NCI-H345 treated with DMSO at 0.1 percent for 48 hours (cell line): ENCODE results near the gene ECD.

Source experiments
- DNase-seq: peaks from one replicate; lab custom pipeline; 2025; ENCODE audit not compliant: unreplicated experiment; lab: John Stamatoyannopoulos, UW

Gene ECD

DNA sequence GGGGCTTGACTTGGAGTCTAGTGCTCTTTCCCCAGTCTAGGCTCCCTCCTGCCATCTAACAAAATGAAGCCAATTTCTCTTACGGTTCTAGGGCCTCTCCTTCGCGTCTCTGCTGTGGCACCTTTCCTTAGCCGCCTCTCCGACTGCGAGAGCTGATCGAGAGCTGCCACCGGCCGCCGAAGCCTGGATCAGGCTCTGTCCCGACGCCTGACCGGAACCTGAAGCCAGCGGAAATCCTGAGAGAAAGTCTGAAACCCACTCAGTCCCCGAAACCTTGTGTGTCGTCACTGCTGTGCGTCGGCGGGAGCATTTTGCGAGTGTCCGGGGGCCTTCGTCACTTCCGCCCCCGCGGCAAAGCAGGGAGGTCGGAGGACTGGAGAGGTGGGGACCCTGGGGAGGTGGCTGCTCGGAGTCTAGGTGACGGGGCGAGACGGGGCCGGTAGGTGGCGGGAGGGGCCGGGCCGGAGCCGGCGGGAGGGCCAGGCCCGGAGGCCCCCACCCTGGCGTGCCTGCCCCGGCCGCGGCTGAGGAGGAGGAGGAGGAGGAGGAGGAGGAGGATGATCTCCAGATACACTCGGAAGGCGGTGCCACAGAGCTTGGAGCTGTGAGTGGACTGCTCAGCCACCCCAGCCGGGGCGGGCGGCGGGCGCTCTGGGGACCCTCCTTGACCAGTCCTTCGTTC lies at the start of gene ECD, which contains the start of gene FAM149B1:
Gene ECD (minus strand): TSS at position 226 of the 682 bp plus-strand sequence. CDS start 4,071 bp downstream, outside the sequence.
Gene FAM149B1 (plus strand): TSS at position 337 of the 682 bp plus-strand sequence. CDS start 221 bp downstream, at position 558.
- peak; percentile 47 for DNase-seq

DNA sequence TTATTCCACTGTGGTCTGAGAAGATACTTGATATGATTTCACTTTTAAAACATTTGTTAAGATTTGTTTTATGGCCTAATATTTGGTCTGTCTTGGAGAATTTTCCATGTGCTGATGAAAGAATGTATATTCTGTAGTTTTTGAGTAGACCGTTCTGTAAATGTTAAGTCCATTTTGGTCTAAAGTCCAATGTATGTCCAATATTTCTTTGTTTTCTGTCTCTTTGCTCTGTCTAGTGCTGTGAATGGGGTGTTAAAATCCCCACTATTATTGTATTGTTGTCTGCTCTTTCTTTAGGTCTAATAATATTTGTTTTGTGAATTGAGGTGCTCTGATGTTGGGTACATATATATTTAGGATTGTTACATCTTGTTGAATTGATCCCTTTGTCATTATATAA lies 47.9 kb upstream of the ECD start:
- DNase-seq: no peak

DNA sequence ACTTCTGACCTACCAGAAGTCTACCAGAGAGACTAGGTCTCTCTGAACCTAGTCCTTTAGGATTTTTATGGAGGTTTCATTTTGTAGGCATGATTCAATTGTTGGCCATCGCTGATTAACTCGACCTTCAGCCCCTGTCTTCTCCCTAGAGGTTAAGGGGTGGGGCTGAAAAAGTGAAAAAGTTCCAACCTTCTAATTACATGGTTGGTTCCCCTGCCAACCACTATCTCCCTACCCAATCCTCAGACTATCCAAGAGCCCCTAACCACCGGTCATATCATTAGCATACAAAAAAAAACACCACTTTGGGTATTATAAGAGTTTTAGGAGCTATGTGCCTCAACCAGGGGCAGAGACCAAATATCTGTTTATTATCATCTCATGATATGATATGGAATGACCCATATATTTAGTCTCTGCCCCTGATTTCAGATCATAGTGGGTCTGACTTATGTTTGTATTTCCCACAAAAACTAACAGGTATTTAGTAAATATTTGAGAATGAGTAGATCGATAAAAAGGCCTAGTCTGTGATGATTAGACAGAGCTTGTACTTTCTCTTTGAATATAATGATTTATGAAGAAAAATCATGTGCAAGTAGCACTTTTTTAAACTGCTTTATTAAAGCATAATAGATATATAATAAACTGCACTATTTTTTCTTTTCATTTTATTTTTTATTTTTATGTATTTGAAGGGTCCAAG lies 43.5 kb upstream of the ECD start:
- DNase-seq: no peak

DNA sequence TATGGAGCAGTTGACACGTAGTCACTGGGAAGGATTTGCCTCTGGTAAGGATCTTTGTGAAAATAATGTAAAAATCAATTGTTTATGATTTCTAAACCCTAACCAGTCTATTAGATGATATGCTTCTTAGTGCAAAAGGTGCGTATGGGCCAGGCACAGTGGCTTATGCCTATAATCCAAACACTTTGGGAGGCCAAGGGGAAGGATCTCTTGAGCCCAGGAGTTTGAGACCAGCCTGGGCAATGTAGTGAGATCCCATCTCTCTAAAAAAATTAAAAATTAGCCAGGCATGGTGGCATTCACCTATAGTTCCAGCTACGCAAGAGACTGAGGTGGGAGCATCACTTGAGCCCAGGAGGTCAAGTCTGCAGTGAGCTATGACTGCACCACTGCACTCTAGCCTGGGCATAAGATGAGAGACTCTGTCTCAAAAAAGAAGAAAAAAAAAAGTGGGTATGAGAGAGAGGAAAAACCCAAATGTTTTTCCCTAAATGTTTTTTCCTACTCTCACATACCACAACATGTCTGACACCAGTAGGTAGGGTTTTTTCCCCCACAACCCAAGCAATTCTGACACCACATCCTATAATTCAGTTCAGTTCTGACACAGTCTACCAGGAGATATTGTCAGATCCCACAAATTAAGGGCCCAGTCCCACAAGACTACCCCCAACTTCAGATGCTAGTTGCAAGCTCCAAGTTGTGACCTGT lies 42.7 kb upstream of the ECD start:
- no peak for DNase-seq

DNA sequence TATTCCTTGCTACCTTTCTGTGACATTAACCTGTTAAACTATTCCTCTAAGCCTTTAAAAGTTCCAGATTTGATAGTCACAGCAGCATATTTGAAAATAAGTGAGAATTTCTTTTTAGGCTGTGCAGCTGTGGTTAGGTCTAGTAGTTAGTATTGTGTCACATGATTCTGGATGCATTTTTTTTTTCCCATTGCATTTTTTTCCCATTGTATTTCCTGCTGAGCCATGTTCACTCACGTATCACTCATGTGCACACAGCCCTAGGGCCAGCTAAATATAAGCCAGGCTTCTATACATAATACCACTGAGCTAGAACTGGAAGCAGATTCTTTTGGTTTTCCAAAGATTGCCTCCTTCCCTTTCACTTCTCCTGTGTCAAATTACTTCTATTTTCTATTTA lies 41.9 kb upstream of the ECD start:
- DNase-seq: no peak

DNA sequence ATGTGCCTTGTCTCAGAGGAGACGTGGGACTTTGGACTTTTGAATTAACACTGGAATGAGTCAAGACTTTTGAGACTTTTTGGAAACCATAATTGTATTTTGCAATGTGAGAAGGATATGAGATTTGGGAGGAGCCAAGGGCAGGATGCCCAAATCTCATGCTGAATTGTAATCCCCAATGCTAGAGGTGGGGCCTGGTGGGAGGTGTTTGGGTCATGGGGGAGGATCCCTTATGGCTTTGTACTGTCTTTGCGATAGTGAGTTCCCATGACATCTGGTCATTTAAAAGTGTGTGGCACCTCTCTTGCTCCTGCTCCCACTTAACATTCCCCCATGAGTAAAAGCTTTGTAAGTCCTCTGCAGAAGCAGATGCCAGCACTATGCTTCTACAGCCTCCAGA lies 40.1 kb upstream of the ECD start:
- DNase-seq: no peak

DNA sequence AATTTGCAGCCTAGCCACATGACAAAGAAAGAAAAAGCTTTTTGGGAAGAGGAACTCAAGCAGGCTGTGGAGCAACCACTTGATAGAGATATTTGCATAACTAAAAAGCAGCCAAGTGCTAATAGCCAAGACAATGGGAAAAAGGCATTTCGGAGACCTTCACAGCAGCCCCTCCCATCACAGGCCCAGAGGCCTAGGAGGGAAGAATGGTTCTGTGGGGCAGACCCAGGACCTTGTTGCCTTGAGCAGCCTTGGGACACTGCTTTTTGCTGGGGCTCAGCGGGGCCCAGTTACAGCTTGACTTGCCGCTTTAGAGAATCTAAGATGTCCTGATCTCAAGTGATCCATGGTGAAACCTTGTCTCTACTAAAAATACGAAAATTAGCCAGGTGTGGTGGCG lies 38.6 kb upstream of the ECD start:
- DNase-seq: no peak

DNA sequence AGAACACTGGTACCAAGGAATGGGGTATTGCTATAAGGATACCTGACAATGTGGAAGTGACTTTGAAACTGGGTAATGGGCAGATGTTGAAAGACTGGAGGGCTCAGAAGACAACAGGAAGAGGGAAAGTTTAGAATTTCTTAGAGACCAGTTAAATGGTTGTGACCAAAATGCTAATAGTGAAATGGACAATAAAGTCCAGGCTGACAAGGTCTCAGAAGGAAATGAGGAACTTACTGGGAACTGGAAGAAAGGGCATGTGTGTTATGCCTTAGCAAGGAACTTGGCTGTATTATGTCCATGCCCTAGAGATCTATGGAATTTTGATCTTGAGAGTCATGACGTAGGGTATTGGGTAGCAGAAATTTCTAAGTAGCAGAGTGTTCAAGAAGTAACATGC lies 38.1 kb upstream of the ECD start:
- no peak for DNase-seq

DNA sequence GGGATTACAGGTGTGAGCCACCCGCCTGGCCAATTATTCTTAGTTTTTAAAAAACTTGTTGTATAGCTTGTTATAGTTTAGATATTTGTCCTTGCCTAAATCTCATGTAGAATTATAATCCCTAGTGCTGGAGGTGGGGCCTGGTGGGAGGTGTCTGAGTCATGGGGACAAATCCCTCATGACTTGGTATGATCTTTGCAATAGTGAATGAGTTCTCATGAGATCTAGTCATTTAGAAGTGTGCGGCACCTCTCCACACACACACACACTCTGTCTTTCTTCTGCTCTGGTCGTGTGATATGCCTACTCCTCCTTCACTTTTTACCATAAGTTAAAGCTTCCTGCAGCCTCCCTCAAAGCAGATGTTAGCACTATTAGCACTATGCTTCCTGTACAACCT lies 37.3 kb upstream of the ECD start:
- DNase-seq: no peak

DNA sequence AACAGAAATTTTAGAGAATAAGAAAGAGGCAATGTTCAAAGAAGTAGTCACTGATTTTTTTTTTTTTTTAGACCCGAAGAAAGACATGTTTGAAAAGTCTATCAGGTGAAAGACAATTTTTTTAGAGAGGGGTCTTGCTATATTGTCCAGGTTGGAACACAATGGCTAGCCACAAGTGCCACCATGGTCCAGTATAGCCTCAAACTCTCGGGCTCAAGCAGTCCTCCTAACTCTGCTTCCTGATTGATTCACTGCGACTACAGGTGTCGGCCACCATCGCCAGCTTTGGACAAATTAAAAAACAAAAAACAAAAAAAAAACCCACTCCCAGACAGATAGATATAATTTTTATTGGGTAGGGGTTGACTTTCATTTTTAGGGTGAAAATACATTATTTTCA lies 22.4 kb upstream of the ECD start:
- DNase-seq: no peak

DNA sequence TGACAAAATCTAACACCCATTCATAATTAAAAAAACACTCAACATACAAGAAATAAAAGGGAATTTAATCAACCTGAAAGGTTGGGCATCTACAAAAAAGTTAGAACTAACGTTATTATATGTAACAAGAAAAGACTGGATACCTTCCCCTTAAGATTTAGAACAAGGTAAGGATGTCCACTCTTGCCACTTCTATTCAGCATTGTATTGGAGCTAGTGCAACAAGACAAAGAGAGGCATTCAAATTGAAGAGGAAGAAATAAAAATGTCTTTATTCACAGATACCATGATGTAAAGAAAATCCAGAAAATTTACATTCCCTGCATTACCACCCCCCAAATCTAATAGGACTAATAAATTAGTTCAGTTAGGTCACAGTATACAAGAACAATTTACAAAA lies 18.5 kb upstream of the ECD start:
- no peak for DNase-seq

DNA sequence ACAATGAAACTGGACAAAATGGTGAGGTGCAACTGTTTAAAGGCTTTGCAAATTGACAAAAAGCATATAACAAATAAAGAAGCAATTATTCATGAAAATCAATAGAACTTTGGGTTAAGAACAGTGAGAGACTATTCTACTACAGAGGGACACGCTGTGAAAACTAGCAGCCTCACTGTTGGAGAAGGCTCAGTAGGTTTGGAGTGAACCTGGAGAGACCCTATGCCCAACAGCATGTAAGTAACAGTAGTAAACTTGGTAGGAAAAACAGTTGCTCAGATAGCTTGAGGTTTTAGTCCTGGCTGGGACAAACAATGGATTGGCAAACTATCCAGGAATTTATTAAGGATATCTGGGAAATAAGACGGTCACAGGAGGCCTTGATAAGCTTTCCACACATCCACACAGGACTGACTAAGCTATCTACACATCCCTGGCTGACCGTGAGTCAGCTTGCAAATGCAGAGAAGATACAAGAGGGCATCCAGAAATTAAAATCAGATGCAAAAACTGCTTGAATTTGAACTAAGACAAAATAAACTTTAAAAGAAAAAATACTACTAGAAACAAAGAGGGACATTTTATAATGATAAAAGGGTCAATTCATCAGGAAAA lies 16.0 kb upstream of the ECD start:
- DNase-seq: no peak

DNA sequence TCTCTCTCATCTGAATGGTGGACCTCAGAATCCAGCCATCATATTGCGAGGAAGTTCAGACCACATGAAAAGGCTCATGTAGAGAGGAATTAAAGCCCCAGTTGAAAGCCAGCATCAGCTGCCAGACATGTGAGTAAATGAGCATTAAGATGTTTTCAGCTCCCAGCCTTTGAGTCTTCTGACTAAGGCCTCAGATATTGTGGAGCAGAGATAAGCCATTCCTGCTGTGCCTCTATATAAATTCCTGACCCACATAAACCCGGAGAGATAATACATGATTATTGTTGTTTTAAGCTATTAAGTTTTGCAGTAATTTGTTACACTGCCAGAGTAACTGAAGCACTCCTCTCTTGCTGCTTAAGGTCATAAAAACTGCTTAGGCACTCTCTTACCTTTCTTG lies 14.8 kb upstream of the ECD start:
- DNase-seq: no peak

DNA sequence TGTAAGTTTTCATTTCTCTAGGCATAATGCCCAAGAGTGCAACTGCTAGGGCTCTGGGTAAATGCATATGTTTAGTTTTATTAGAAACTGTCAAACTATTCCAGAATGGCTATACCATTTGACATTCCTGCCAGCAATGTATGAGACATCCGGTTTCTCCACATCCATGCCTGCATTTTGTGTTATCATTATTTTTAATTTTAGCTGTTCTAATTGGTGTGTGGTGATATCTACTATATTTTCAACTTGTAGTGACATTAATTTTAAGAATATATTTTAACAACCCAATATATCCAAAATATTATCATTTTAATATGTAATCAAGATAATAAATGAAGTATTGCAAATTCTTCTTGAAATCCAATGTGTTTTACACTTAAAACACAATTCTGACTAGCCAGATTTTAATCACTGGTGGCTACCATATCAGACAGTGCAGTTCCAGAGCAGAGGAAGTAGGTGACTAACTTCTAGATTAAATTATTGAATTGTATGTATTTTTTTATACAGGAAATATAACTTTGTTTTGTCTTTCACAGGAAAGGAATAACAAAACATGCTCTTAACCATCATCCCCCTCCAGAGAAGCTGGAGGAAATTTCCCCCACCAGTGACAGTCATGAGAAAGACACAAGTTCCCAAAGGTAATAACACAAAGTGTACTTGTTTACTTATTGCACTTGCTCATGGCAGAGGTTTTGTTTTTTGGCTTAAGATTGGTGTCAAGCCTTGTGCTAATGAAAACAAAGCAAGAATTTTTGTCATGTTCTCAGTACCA lies 6.5 kb upstream of the ECD start:
- DNase-seq: no peak

DNA sequence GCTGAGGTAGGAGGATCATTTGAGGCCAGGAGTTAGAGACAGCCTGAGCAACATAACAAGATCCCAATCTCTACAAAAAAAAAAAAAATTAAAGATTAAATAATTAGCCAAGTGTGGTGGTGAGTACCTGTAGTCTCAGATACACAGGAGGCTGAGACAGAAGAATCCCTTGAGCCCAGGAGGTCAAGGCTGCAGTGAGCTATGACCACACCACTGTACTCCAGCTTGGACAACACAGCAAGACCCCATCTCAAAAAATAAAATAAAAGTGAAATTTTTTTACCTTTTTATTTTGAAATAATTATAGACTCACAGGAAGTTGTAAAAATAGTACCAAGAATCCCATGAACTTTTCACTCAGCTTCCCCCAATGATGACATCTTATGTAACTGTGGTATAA lies 5.1 kb upstream of the ECD start:
- no peak for DNase-seq

DNA sequence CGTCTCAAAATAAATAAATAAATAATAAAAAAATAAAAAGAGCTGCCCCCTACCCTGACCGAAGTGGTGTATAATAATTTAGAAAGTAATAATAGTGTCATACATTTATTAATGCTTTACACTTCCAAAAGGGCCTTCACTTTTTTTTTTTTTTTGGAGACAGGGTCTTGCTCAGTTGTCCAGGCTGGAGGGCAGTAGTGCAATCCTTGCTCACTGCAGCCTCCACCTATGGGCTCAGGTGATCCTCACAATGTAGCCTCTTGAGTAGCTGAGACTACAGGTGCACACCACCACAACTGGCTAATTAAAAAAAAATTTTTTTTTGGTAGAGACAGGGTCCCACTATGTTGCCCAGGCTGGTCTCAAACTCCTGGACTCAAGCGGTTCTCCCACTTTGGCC lies 1.5 kb upstream of the ECD start:
- no peak for DNase-seq

DNA sequence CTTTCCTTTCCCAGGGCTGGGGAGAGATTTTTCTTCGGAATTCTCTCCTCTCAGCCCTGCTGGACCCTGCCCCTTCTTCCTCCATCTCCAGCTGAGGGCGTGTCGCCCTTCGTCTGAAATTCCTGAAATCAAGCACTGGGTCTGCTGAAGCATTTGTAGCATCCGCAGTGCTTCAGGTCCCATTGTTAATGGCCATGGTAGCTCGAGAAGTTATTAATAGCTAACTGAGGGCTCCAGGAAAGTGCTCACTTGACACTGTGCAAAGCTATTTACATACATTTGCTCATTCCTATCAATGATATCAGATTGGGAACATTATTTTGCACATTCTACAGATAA lies 626 bp upstream of the ECD start:
- DNase-seq: peak; percentile 20

DNA sequence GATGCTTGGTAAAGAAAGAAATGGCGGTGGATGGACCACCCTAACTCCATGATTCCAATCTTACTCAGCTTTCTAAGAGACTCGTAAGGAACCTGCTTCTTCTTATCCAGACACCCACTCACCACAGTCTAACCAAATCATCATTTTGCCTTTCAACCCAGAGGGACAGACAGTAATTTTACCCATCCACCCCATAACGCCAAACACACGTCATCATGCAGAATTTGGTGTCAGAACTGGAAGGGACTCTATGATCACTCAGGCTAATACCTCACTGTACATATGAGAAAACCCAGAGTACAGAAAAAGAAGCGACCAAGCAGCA lies 388 bp downstream of the ECD start:
- no peak for DNase-seq

DNA sequence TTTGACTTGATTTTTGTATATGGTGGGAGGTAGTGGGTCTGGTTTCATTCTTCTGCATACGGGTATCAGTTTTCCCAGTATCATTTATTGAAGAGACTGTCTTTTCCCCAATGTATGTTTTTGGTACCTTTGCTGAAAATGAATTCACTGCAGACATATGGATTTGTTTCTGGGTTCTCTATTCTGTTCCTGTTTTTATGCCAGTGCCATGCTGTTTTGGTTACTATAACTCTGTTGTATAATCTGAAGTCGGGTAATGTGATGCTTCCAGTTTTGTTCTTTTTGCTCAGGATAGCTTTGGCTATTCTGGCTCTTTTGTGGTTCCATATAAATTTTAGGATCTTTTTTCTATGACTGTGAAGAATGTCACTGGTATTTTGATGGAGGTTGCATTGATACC lies 836 bp downstream of the ECD start:
- DNase-seq: no peak

DNA sequence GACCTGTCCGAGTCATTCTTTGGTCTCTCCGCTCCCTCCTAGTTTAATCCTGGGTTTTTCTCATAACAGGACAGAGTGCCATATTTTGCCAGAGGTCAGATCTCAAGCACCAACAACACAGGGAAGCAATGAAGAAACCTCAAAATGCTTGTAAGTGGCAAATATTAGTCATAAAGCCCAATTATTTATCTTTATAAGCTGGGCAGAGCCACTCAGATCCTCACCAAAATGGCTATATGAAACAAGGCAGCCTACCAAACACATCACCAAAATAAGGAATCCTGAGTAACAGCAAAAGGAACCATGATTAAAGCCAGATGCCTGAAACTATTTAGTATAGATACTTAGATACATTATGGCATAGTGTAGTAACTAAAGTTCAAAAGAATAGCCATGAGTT lies 4.7 kb downstream of the ECD start:
- no peak for DNase-seq

DNA sequence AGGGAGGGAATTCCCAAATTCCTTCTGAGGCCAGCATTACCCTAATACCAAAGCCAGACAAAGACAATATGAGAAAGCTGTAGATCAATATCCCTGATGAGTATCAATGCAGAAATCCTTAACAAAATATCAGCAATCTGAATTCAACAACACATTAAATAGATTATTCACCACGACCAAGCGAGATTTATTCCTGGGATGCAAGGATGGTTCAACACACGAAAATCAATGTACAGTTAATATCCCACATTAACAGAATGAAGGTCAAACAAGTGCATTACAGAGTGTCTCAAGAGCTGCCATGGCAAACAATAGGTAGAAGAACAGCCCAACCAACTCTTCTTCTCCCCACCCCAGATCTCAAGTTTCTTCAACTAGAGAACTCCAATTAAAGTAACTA lies 6.1 kb downstream of the ECD start:
- no peak for DNase-seq
